GM12878 (cell line): ENCODE data around the gene FAM187B.

Source experiments
- EZH2 ChIP-seq: IDR thresholded peaks from 2 replicates; pipeline ENCODE4 v1.6.1; 2012; ENCODE audit warnings: low read depth, mild to moderate bottlenecking, control low read depth, inconsistent platforms, low read length, borderline replicate concordance; ENCODE audit not compliant: control insufficient read depth
- FOXM1 ChIP-seq: IDR thresholded peaks from 2 replicates; pipeline ENCODE4 v1.6.1; 2012; ENCODE audit warnings: low read depth, mild to moderate bottlenecking, inconsistent platforms, low read length, moderate library complexity
- POLR2AphosphoS5 ChIP-seq: IDR thresholded peaks from 2 replicates; pipeline ENCODE4 v1.6.1; 2011; ENCODE audit warnings: mild to moderate bottlenecking, low read length, inconsistent platforms
- RAD51 ChIP-seq: fragments of 450-650 bp; IDR thresholded peaks from 2 replicates; pipeline ENCODE4 v1.6.1; 2016; ENCODE audit warnings: moderate library complexity, mild to moderate bottlenecking, inconsistent platforms
- SREBF2 ChIP-seq: IDR thresholded peaks from 2 replicates; pipeline ENCODE4 v1.6.1; 2012; ENCODE audit warnings: mild to moderate bottlenecking, low read length
- STAT1 ChIP-seq: fragments of 450-650 bp; conservative IDR thresholded peaks from 2 replicates; pipeline ENCODE4 v1.6.1; 2014; ENCODE audit warnings: antibody characterized with exemption, mild to moderate bottlenecking
- TAF1 ChIP-seq: IDR thresholded peaks from 2 replicates; pipeline ENCODE4 v1.6.1; 2011; ENCODE audit warnings: mild to moderate bottlenecking, low read depth, low read length, borderline replicate concordance
- TCF12 ChIP-seq: IDR thresholded peaks from 2 replicates; pipeline ENCODE4 v1.6.1; 2011; ENCODE audit warnings: low read depth, mild to moderate bottlenecking, low read length
- YY1 ChIP-seq: IDR thresholded peaks from 2 replicates; pipeline ENCODE4 v1.6.1; 2011; ENCODE audit warnings: low read depth, mild to moderate bottlenecking, low read length
- ZSCAN29 ChIP-seq: fragments of 450-650 bp; IDR thresholded peaks from 2 replicates; pipeline ENCODE4 v1.6.1; 2017; ENCODE audit warnings: mild to moderate bottlenecking, moderate library complexity
- TF ChIP-seq, protein P1 (sequence below), 3 experiments: IDR thresholded peaks in 2 of 3; conservative IDR thresholded peaks in 1 of 3; 2 replicates each; pipeline ENCODE4 v1.5.1; 2011; ENCODE audit warnings: low read depth in 3 of 3, low read length in 3 of 3, mild to moderate bottlenecking in 3 of 3, control low read depth in 2 of 3, moderate library complexity in 2 of 3, inconsistent platforms in 1 of 3, mixed read lengths in 1 of 3; ENCODE audit not compliant: control insufficient read depth in 2 of 3, insufficient read depth in 1 of 3; ENCODE audit errors: extremely low read depth in 1 of 3

DNA sequence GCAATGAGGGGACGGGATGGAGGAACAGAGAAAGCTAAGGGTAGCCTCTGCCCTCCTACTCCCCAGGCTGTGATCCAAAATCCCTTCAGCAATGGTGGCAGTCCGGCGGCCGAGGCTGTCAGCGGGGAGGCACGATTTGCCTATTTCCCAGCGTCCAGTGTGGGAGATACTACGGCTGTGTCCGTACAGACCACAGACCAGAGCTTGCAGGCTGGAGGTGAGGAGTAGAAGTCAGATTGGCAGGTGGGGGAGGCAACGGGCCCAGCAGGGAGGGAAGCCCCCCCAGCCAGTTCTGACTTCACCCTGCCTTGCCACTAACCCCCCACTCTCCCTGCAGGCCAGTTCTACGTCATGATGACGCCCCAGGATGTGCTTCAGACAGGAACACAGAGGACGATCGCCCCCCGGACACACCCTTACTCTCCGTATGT lies 41.9 kb upstream of the FAM187B start:
- TF ChIP-seq, protein P1, sequence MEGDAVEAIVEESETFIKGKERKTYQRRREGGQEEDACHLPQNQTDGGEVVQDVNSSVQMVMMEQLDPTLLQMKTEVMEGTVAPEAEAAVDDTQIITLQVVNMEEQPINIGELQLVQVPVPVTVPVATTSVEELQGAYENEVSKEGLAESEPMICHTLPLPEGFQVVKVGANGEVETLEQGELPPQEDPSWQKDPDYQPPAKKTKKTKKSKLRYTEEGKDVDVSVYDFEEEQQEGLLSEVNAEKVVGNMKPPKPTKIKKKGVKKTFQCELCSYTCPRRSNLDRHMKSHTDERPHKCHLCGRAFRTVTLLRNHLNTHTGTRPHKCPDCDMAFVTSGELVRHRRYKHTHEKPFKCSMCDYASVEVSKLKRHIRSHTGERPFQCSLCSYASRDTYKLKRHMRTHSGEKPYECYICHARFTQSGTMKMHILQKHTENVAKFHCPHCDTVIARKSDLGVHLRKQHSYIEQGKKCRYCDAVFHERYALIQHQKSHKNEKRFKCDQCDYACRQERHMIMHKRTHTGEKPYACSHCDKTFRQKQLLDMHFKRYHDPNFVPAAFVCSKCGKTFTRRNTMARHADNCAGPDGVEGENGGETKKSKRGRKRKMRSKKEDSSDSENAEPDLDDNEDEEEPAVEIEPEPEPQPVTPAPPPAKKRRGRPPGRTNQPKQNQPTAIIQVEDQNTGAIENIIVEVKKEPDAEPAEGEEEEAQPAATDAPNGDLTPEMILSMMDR (IDR thresholded peaks at IDR 0.05 in 2 of 3, conservative IDR thresholded peaks at IDR 0.05 in 1 of 3; ENCODE audit: control insufficient read depth in 2 of 3, extremely low read depth in 1 of 3, insufficient read depth in 1 of 3, low read depth in 3 of 3, low read length in 3 of 3): no peak
- no peak for TF ChIP-seq FOXM1
- TF ChIP-seq RAD51: no peak
- no peak for TF ChIP-seq TCF12
- no peak for TF ChIP-seq POLR2AphosphoS5
- TF ChIP-seq EZH2: no peak
- no peak for TF ChIP-seq SREBF2
- TF ChIP-seq YY1: no peak
- TF ChIP-seq TAF1: no peak
- no peak for TF ChIP-seq ZSCAN29
- no peak for TF ChIP-seq STAT1
